H7 (cell line): ENCODE measurements around the gene TMEM198. TPM values are rescaled to one million over a fixed set of nuclear protein-coding genes. Genes with fewer than 3 reads are reported as not detected.
A peak's percentile ranks its signal among the peaks of the same experiment; 100 is the strongest.

Source experiments
- DNase-seq: peaks from one replicate; pipeline ENCODE4 v3.0.0; 2012
- H3K27me3 ChIP-seq: 2 replicates; pipeline ENCODE4 v1.6.0; 2011; ENCODE audit warnings: mild to moderate bottlenecking, low read length; ENCODE audit not compliant: control insufficient read depth, insufficient read depth
- H3K36me3 ChIP-seq: replicated peaks from 2 replicates; pipeline ENCODE4 v1.5.1; 2011; ENCODE audit warnings: low read length; ENCODE audit not compliant: control insufficient read depth, insufficient read depth
- H3K4me3 ChIP-seq: 2 replicates; pipeline ENCODE4 v1.5.1; 2011; ENCODE audit warnings: low read depth, mild to moderate bottlenecking, control low read depth, low read length, moderate library complexity; ENCODE audit not compliant: insufficient read depth
- total RNA-seq: library from RNA; depleted of rRNA; stranded (reverse); fragments of >200 nt; shearing (Covaris generic); gene quantifications from 2 replicates; pipeline ENCODE4 v1.2.3, GENCODE V29; 2014

The TMEM198 gene
- total RNA-seq, 1 experiment from 2014 or later = 4.2 TPM

DNA sequence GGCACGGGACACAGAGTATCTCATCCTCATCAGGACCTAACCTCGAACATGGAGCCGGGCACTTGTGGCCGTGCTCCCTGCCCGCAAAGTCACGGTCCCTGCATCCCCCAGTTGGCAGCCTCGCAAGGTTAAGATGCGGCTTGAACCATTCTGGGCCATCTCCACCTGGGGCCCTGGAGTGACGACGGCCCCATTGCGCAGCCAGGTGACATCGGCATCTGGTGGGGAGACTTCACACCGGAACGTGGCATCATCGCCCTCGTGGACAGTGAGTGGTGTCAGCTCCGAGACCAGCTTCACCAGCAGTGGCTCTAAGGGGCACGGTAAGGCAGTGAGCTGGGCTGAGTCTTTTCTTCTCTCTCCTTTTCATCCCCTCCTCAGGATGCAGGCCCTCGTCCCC lies 12.6 kb downstream of the TMEM198 start:
- peaks cover 13% of the 10 kb centered on the region for H3K27me3 ChIP-seq
- H3K36me3 ChIP-seq = peaks cover 1% of the 10 kb centered on the region
- H3K4me3 ChIP-seq = no peak overlapping the region
- no peak for DNase-seq

DNA sequence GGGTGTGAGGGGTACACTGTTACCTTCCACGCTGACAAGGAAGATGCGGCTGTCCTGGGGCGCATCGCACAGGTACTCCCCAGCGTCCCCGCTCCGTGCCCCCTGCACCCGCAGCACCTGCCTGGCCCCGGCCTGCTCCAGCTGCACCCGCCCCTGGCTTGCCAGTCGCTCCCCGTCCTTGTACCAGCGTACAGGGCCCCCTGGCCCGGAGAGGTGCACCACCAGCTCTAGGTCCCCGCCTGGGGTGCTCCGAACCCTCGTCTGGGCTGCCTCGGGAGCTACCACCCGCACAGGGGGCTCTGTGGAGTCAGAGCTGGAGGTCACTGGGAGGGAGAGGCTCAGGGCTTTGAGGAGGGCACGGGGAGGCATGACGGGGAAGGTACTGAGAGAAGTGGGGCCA lies 13.5 kb downstream of the TMEM198 start:
- Histone ChIP-seq H3K36me3 (peaks cover 1% of the 10 kb centered on the region), H3K27me3 (peaks cover 10% of the 10 kb centered on the region), H3K4me3 (no peak overlapping the region)
- DNase-seq = no peak

DNA sequence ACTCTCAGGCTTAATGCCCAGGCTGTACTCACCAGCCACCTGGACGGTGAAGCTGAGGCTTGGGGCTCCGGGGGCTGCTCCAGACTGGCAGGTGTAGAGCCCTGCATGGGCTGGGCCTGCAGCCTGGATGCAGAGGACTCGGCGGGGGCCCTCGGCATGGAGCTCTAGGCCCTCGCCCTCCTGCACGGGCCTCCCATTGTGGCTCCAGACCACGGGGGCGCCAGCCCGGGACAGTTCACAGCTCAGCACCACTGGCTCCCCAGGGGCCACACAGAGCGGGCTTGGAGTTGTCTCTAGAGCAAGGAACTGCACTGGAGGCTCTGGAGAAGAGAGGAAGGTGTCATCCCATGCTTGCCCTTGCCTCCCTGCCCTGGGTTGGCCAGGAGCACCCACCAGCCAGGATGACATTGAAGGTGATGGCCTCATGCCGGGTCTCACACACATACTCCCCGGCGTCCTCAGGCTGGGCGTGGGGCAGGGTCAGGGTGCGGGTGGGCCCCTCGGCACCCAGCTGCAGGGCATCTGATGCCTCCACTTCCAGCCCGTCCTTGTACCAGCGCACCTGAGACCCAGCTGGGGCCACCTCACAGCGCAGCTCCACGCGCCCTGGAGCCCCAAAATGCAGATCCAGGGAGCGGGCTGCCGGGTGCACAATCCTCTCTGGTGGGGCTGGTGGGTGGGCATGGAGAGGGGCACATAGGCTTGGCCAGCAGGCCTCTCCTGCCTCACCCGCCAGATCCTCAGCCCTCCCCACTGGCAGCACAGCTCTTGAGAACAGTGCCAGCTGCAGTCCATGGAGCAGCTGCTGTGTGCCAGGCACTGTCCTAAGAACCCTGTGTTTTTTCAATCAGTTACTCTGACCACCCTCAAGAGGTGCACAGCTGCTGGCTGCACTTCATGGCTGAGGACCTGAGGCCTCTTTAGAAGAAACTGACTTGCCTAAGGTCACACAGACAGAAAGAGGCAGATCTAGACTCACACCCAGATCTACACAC lies 14.3 kb downstream of the TMEM198 start:
- no peak for DNase-seq

DNA sequence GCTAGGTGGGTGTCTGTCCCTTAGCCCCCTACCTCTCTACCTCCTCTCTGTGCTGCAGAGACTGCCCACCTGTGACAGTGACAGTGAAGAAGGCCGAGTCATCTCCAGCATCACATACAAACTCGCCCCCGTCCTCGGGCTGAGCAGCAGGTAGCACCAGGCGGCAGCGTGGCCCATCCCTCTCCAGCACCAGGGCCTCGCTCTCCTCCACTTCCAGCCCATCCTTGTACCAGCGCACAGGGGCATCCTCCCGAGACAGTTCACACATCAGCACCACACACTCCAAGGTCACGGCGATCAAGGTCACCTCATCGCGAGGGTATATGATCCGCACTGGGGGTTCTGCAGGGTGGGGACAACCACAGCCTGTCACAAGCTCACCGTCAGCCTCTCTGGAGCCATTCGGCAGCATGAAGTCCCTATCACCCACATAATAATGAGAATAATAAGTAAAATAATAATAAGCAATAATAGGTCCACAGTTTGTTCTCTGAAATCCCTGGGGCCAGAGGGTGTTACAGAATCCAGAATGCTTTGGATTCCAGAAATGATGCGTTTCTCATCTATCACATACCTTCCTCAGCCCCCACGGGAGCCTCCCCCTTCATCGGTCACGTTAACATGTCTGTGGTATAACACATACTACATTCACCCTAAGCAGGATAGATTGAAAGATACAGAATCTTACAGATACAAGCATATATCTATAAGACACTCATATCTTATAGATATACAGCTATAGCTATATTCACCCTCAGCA lies 15.5 kb downstream of the TMEM198 start:
- no peak overlapping the region for H3K4me3 ChIP-seq
- no peak for DNase-seq
- no peaks in the 10 kb centered on the region for H3K27me3 ChIP-seq
- H3K36me3 ChIP-seq = peaks cover 10% of the 10 kb centered on the region

More for the DNA sequence above, 14.3 kb downstream of the TMEM198 start:
- Histone ChIP-seq H3K36me3 (peaks cover 1% of the 10 kb centered on the region), H3K4me3 (no peak overlapping the region), H3K27me3 (peaks cover 6% of the 10 kb centered on the region)

DNA sequence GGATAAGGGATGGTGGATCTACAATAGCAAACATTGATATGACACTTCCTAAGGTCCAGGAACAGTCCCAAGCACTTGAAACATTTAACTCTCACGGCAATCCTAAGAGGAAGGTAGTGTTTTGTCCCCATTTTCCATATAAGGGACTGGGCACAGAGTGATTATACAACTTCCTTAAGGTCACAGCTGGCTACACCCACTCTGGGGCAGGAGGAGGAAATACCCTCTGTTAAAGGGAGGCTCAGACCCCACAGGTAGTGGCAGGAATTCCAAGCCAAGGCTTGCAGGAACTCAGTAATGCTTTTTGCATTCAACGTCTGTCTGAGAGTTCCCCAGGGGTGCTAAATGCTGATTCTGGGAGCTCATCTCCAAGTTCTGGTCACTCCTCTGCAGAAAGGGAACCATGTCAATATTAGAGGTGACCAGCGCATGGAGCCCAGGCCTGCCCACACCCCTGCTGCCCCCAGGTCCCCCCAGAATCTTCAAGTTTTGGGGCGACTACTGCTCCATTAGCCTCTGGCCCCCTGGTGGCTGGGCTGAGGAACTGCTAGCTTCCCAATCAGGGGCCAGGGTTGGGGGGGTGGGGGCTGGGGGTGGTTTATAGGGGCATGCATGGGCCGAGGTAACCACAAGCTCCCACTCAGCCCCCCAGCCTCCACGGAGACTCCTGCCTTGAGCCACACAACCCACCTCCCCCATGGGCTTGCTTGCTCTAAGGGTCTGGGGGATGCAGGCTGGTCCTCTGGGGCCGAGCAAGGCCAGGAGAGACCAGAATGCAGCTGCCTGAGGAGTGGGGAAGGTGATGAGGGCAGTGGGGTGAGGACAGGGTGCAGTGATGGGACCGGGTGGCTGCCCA lies 16.4 kb downstream of the TMEM198 start:
- Histone ChIP-seq H3K36me3 (peaks cover 10% of the 10 kb centered on the region), H3K27me3 (no peaks in the 10 kb centered on the region), H3K4me3 (no peak overlapping the region)
- peak; percentile 93 for DNase-seq

DNA sequence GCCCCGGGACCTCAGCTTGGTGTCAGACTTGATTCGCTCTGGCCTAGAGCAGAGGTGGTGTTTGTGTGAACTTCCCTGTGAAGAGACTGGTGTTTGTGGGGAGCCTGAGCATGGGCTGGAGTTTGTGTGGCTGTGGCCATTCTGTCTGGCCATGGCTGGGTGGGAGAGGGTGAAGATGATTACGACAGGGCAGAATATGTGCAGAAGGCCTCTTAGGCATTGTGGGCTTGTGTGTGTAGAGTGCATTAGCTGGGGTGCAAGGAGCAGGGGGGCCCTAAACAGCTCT lies 17.0 kb downstream of the TMEM198 start:
- DNase-seq = no peak
- Histone ChIP-seq H3K27me3 (no peaks in the 10 kb centered on the region), H3K4me3 (no peak overlapping the region), H3K36me3 (peaks cover 10% of the 10 kb centered on the region)

DNA sequence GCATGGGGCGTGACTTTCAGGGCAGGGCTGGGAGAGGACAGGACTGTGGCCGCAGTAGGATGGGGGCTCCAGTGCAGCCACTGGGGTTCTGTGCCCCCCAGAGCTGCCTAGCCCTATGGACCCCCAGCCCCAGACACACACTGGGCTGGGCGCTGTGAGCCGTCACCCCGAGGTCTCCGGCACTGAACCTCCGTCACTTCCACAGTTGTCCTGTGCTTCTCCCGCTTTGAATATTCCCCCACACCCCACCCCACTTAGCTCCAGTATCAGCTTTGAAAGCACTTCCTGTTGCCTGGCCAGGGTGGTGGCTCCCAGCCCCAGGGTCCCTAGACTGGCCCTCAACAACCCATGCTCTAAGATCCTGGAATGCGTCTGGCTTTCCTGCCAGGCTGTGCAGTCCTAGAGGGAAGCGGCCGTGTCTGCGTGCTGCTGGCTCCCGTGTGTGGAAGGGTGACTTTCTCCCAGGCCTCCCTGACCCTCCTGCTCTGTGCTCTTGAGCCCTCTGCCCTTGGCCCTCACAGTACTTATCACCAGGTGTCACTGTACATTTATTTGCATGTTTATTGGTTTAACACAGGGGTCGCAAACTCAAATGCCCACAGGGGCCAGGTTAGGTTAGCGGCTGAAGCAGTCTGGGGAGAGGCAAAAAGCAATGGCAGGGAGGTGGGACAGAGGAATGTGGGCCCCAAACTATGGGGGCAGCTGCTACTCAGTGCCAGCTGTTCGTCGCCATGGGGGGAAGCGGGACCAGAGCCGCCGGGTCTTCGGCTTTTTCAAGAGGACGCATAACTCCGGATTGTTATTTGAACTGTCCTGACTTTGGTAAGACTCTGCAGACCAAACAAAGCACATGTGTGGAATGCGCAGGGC lies 17.6 kb downstream of the TMEM198 start:
- DNase-seq = no peak
- H3K27me3 ChIP-seq = no peaks in the 10 kb centered on the region
- peaks cover 9% of the 10 kb centered on the region for H3K36me3 ChIP-seq
- H3K4me3 ChIP-seq = no peak overlapping the region

DNA sequence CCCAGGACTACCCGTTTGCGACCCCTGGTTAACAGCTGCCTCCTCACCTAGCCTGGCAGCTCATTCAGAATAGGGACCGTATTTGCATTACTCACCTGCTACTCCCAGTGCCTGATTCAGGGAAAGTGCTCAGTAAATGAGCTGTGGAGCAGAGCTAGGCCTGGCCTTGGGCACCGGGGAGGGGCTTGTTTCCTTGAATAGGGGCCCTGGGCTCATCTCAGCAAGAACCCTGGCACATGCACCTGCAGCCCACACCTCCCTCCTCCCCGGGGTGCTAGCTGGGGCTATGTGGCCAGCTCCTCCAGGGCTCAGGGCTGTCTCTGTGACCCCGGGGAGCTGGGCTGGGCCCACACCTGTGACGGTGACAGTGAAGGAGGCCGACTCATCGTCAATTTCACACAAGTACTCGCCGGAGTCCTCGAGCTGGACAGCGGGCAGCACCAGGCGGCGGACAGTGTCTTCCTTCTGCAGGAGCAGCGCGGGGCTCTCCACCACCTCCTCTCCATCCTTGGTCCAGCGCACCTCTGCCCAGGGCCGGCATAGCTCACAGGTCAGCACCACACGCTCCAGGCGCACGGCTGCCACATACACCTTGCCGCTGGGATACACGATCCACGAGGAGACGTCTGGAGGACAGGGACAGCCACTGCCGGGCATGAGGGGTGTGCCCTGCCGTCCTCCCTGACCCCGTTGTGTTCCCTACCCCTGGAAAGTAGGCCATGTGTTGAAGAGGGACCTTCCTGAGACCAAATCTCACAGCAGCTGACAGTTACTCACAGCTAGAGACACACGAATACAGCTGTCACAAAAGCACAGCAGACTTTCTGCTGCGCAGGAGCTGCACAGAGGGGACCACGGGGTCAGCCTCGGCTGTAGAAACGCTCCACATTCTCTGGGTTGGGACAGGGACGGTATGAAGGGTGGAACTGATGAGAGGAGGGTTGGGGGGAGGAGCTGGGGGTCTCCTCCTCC lies 18.5 kb downstream of the TMEM198 start:
- DNase-seq = no peak
- Histone ChIP-seq H3K36me3 (peaks cover 10% of the 10 kb centered on the region), H3K4me3 (no peak overlapping the region), H3K27me3 (no peaks in the 10 kb centered on the region)

DNA sequence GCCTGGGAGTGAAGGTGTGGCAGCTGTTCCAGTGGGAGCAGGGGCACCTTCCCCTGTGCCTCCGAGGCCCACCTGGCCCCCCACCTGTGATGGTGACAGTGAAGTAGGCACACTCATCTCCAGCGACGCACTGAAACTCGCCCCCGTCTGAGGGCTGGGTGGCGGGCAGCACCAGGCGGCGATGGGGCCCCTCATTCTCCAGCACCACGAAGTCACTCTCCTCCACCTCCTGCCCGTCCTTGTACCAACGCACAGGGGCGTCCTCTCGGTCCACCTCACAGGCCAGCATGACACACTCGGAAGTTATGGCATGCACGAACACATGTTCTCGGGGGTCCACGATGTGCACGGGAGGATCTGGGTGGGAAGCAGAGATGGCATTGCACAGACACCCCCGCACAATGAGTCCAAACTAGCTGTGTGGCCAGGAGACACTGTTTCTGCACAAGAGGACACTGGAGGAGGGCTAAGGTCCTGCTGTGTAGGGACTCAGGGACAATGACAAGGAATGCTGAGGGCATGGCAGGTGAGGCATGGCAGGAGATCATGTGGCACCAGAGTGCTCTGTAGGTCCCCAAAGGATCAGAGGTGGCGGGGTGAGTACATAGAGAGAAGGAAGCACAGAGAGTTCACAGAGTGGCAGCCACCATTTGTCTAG lies 19.6 kb downstream of the TMEM198 start:
- H3K27me3 ChIP-seq = no peaks in the 10 kb centered on the region
- no peak overlapping the region for H3K4me3 ChIP-seq
- peaks cover 10% of the 10 kb centered on the region for H3K36me3 ChIP-seq
- DNase-seq = no peak

DNA sequence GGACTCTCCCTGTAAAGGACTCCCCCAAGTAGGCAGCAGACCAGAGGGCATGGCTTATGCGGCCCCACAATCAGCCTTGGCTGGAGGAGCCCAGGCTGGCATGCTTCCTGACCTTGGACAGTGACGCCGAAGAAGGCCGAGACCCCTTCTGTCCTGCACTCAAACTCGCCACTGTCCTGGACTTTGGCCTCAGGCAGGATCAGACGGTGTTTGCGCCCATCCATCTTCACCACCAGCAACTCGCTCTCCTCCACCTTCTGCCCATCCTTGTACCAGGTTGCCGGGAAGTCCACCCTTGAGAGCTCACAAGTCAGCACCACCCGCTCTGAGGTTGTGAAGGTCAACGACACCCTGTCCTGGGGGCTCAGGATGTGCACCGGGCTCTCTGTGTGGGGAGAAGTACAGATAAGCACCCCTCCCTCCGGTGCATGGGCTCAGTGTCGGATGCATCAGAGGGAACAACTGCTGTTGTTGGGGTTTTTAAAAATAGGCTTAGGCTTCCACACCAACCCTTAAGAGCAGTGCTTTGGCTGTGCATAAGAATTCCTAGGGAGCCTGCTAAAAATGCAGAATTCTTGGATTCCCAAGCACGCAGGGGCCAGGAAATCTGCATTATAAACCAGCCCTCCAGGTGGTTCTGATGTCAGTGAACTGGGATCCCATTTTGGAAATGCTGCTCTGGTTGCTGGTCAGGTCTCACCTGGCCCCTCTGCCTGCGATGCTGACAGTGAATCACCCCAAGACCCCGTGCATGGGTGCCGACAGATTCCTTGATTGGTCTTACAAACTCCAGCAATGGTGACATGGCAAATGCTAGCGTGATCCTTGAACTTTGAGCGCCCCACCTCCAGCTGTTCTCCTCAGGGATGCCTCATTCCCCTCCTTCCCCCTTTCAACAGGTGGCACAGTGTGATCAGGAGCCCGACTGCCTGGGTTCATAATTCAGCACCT lies 21.6 kb downstream of the TMEM198 start:
- H3K36me3 ChIP-seq = peaks cover 10% of the 10 kb centered on the region
- DNase-seq = peak; percentile 88
- no peak overlapping the region; the same call in 1 of the 2 replicates for H3K4me3 ChIP-seq
- no peaks in the 10 kb centered on the region for H3K27me3 ChIP-seq

DNA sequence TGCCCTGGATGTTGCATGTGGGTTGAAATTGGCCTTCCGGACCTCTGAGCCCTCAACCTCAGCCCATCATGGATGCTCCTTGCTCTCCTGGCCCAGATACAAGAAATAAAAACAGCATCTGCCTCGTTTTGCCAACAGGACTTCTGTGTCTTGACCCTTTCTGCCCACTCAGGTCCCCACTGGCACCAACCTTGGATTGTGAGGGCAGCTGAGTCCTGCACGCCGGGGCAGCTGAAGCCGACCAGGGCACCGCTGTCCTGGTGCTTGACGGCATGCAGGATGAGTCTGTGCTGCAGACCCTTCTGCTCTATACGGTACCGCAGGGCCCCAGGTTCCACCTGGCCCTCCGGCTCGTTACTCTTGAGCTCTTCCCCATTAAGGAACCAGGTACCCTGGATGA lies 22.8 kb downstream of the TMEM198 start:
- Histone ChIP-seq H3K36me3 (peaks cover 10% of the 10 kb centered on the region), H3K27me3 (no peaks in the 10 kb centered on the region)
- DNase-seq = no peak

DNA sequence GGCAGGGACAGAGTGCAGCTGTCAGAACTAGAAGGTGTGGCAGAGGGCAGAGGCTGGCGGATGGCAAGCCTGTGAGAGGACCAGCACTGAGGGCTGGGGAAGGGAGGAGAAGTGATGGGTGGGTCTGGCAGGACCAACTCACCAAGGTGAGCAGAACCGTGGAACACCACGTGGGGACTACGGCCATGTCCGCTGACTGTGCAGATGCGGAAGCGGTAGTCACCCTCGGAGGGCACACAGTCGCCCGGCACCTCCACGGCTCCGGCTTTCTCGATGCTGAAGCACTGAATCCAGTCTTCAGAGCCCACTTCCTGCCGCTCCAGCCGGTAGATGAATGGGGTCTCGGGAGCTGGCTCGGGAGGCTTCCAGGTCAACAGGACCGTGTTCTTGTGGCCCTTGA lies 23.3 kb downstream of the TMEM198 start:
- peak; percentile 39 for DNase-seq
- H3K36me3 ChIP-seq = peaks cover 10% of the 10 kb centered on the region
- no peak overlapping the region for H3K4me3 ChIP-seq
- H3K27me3 ChIP-seq = no peaks in the 10 kb centered on the region

More for the DNA sequence above, 22.8 kb downstream of the TMEM198 start:
- no peak overlapping the region for H3K4me3 ChIP-seq
